Activated effector memory CD4-positive, alpha-beta T cell treated with Interleukin-2 at 50 U/mL for 16 hours (primary cell): ENCODE measurements around the gene CEP70.

Experiments used
- DNase-seq: peaks from one replicate; pipeline ENCODE4 v3.0.0-alpha.2; 2020

CEP70 gene

GRCh38 chr3:138450181-138450580 lies 143.9 kb downstream of the CEP70 start:
- no peak for DNase-seq

DNA sequence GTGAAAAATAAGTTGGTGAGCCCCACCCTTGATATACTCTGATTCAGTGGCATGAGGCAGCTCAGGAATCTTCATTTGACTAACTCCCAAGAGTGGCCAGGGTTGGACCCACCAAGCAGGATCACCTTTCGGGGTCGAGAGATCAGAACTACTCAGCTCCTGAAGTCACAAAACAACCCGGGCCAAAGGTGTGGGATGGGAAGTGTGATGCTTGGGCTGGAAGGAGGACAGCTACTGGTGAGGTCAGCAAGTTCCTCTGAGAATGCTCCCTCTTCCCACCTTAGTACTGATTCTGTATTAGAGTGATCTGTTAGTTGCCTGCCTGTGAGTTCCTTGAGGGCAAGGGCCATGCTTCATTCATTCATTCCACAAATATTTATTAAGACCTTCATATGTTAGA lies 144.6 kb downstream of the CEP70 start:
- no peak for DNase-seq

DNA sequence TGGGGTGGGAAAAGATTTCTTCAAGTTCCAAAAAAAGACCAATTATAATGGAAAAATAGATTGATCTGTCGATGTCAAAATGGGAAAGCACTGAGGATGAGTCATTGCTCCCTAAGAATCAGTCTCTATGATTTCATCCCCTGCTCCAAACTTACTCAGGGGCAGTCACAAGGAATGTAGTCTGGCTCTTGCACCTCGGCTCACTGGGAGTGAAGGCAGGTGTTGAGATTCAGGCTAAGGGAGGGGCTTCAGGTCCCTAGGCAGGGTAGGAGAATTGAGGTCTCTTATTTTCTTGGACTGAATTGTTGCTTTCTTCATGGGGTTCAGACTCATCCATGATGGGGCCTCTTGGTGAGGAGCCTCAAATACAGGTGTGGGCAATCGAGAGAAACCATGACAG lies 145.4 kb downstream of the CEP70 start:
- DNase-seq = no peak

DNA sequence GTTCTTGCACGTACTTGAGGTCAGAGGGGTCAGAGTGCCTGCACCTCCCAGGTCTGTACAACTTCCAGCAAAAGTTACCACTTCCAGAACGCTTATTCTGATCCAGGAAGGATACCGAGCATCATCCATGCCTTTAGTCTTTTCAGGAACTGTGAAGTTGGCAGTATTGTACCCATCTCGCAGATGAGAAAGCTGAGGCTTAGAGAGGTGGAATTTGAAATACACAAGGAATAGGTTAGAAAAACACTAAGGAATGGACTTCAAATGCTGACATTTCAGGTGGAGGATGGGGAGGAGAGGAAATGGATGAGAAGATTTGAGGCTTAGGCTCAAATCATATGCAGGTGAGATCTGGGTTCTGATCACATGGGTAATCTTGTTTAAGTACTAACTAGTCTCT lies 148.4 kb downstream of the CEP70 start:
- no peak for DNase-seq

GRCh38 chr3:138445236-138445635 lies 148.8 kb downstream of the CEP70 start:
- DNase-seq = no peak
